GM12892 (cell line): ENCODE results near the gene MAP3K5.

ENCODE experiments used
- POLR2A ChIP-seq: IDR thresholded peaks from 2 replicates; pipeline ENCODE4 v1.6.1; 2011; ENCODE audit warnings: low read depth, low read length, control low read depth
- POLR2AphosphoS5 ChIP-seq: IDR thresholded peaks from 2 replicates; pipeline ENCODE4 v1.6.1; 2011; ENCODE audit warnings: low read depth, low read length, control low read depth
- TAF1 ChIP-seq: IDR thresholded peaks from 2 replicates; pipeline ENCODE4 v1.6.1; 2011; ENCODE audit warnings: low read depth, mild to moderate bottlenecking, control low read depth, low read length, borderline replicate concordance

DNA sequence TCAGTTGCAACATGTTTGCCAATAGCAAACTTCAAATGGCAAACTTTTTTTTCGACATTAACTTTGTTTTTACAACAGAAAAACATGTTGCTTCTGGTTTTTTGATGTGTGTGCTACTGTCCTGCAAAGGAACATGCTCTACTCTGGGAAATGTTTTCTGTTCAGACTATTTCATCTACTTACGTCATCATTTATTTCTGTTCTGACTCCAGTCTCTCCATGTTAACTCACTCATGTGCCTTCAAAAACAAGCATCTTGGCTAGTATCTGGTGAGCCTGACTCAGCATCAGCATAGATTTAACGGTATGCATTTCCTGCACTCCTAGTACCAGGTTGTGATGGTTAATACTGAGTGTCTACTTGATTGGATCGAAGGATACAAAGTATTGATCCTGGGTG, 206.0 kb downstream of the MAP3K5 start:
- TF ChIP-seq POLR2A (no peak), POLR2AphosphoS5 (no peak), TAF1 (no peak)
